ENCODE measurements around the gene NTHL1. TPM values are rescaled to one million over a fixed set of nuclear protein-coding genes. Genes with fewer than 3 reads are reported as not detected.

The NTHL1 gene
- total RNA-seq, 4 donors from 2014 or later = 22.8 to 56.7 (median 28.1) TPM

GRCh38 chr16:2039274-2040031 lies 8.2 kb downstream of the NTHL1 start:
- H3K36me3 ChIP-seq = peaks cover 0 to 20% (median 0%) of the 10 kb centered on the region in 3 donors
- H3K27ac ChIP-seq = peak overlapping the region; percentile 67 to 99 (median 88)
- H3K9me3 ChIP-seq = no peaks in the 10 kb centered on the region
- H3K4me3 ChIP-seq = no peak overlapping the region
- DNase-seq (ENCODE audit: low spot score in 2 of 2) = peak; percentile 70 to 72
- WGBS, 2 donors = 35 to 41% methylated on average over 23 to 28 of the region's 29 CpGs
- TF ChIP-seq EP300 (IDR thresholded peaks at IDR 0.05) = no peak
- no peaks in the 10 kb centered on the region for H3K27me3 ChIP-seq
- H3K4me1 ChIP-seq = peaks cover 0 to 95% (median 67%) of the 10 kb centered on the region in 4 donors

- H3K9me3 ChIP-seq = no peaks in the 10 kb centered on the region
- WGBS, 2 donors = 45 to 53% methylated on average over 17 to 33 of the region's 41 CpGs
- DNase-seq (ENCODE audit: low spot score in 2 of 2) = no peak
- H3K36me3 ChIP-seq = peaks cover 0 to 13% (median 0%) of the 10 kb centered on the region in 3 donors
- H3K27ac ChIP-seq = peak overlapping the region; percentile 67 to 99 (median 88)
- no peak for TF ChIP-seq EP300 (IDR thresholded peaks at IDR 0.05)
- no peak for TF ChIP-seq CTCF (IDR thresholded peaks at IDR 0.05)
- TF ChIP-seq POLR2A (IDR thresholded peaks at IDR 0.05) = no peak
- peak overlapping the region in 1 of 4 donors; percentile 11 for H3K4me3 ChIP-seq
- peaks cover 0 to 92% (median 71%) of the 10 kb centered on the region in 4 donors for H3K4me1 ChIP-seq
- no peaks in the 10 kb centered on the region for H3K27me3 ChIP-seq
These were observed 9.0 kb downstream of the NTHL1 start for GRCh38 chr16:2038382-2039231.

GRCh38 chr16:2037647-2038381 lies 9.8 kb downstream of the NTHL1 start:
- H3K9me3 ChIP-seq = no peaks in the 10 kb centered on the region
- no peak overlapping the region for H3K4me3 ChIP-seq
- peaks cover 0 to 6% (median 0%) of the 10 kb centered on the region in 3 donors for H3K36me3 ChIP-seq
- H3K27me3 ChIP-seq = no peaks in the 10 kb centered on the region
- H3K4me1 ChIP-seq = peaks cover 0 to 92% (median 79%) of the 10 kb centered on the region in 4 donors
- TF ChIP-seq EP300 (IDR thresholded peaks at IDR 0.05) (no peak), CTCF (IDR thresholded peaks at IDR 0.05) (no peak), POLR2A (IDR thresholded peaks at IDR 0.05) (no peak)
- peak overlapping the region; percentile 69 to 99 (median 88) for H3K27ac ChIP-seq
- no peak for DNase-seq (ENCODE audit: low spot score in 2 of 2)
- 53 to 63% methylated on average over 22 to 27 of the region's 29 CpGs for WGBS, 2 donors

- peaks cover 0 to 6% (median 0%) of the 10 kb centered on the region in 3 donors for H3K36me3 ChIP-seq
- peaks cover 0 to 94% (median 82%) of the 10 kb centered on the region in 4 donors for H3K4me1 ChIP-seq
- no peak for TF ChIP-seq EP300 (IDR thresholded peaks at IDR 0.05)
- TF ChIP-seq POLR2A (IDR thresholded peaks at IDR 0.05) = no peak
- no peak for TF ChIP-seq CTCF (IDR thresholded peaks at IDR 0.05)
- no peak for DNase-seq (ENCODE audit: low spot score in 2 of 2)
- no peak overlapping the region for H3K4me3 ChIP-seq
- no peaks in the 10 kb centered on the region for H3K27me3 ChIP-seq
- H3K9me3 ChIP-seq = no peaks in the 10 kb centered on the region
- WGBS, 2 donors = 83 to 93% methylated on average over 3 to 12 of the region's 15 CpGs
- H3K27ac ChIP-seq = peak overlapping the region; percentile 69 to 99 (median 88)
These were observed 10.5 kb downstream of the NTHL1 start for GRCh38 chr16:2037115-2037514.
